H1 (cell line): ENCODE results near the gene GABPB1. TPM values are rescaled to one million over a fixed set of nuclear protein-coding genes. Genes with fewer than 3 reads are reported as not detected.

Source experiments
- CTCF ChIA-PET: fragments of 300-600 bp; sonication (Branson Sonifier 250); formaldehyde crosslinking; loops from one replicate; lab custom pipeline; 2021; ENCODE audit not compliant: partially characterized antibody; lab: Charles Lee
- POLR2A ChIA-PET: fragments of 300-600 bp; sonication (Branson Sonifier 250); formaldehyde crosslinking; loops from one replicate; lab custom pipeline; 2021; ENCODE audit warnings: inconsistent platforms; ENCODE audit not compliant: partially characterized antibody; lab: Charles Lee
- DNase-seq, 2 experiments: peaks; one replicate each; pipeline versions ENCODE4 v3.0.0 to v3.0.0-alpha.2; 2010 to 2022; ENCODE audit warnings: low spot score in 2 of 2, low read depth in 1 of 2, mixed read lengths in 1 of 2
- FAIRE-seq: peaks from 2 replicates; lab custom pipeline; 2011; peaks lifted over from hg19 to GRCh38; lab: Jason Lieb, UNC
- H2AFZ ChIP-seq: 2 replicates; pipeline ENCODE4 v1.8.1; 2012; ENCODE audit warnings: low read length, inconsistent platforms
- H2AK5ac ChIP-seq: 2 replicates; pipeline ENCODE4 v1.6.1; 2013; ENCODE audit warnings: low read depth, low read length
- H2BK120ac ChIP-seq: replicated peaks from 2 replicates; pipeline ENCODE3; 2013; ENCODE audit warnings: low read depth, low read length, inconsistent platforms
- H2BK12ac ChIP-seq: 2 replicates; pipeline ENCODE4 v1.6.1; 2013; ENCODE audit warnings: low read depth, low read length
- H2BK15ac ChIP-seq: 2 replicates; pipeline ENCODE4 v1.6.1; 2013; ENCODE audit warnings: low read length
- H2BK20ac ChIP-seq: 2 replicates; pipeline ENCODE4 v1.6.1; 2013; ENCODE audit warnings: low read length
- H2BK5ac ChIP-seq: 2 replicates; pipeline ENCODE4 v1.6.1; 2013; ENCODE audit warnings: low read depth, low read length
- H3K14ac ChIP-seq: 2 replicates; pipeline ENCODE4 v1.6.1; 2013; ENCODE audit warnings: inconsistent platforms; ENCODE audit not compliant: insufficient read length
- H3K18ac ChIP-seq: 2 replicates; pipeline ENCODE4 v1.6.1; 2013; ENCODE audit warnings: low read length; ENCODE audit errors: extremely low read depth
- H3K23ac ChIP-seq: 2 replicates; pipeline ENCODE4 v1.6.1; 2013; ENCODE audit warnings: inconsistent platforms; ENCODE audit not compliant: insufficient read length
- H3K23me2 ChIP-seq: 2 replicates; pipeline ENCODE4 v1.6.1; 2013; ENCODE audit warnings: low read depth, low read length
- H3K27ac ChIP-seq: 2 replicates; pipeline ENCODE4 v1.6.1; 2011; ENCODE audit warnings: low read depth, low read length, inconsistent platforms
- H3K27me3 ChIP-seq, 4 experiments: replicated peaks in 1 of 4; 1 replicate in 1 of 4; 2 replicates in 3 of 4; pipeline versions ENCODE4 v1.6.1 to v1.8.1; 2011 to 2013; ENCODE audit warnings: low read length in 3 of 4, mild to moderate bottlenecking in 3 of 4, inconsistent platforms in 2 of 4, mixed read lengths in 2 of 4, moderate library complexity in 1 of 4; ENCODE audit not compliant: control insufficient read depth in 3 of 4, insufficient read depth in 3 of 4; ENCODE audit errors: extremely low read depth in 1 of 4
- H3K36me3 ChIP-seq, 4 experiments: 2 replicates each; pipeline versions ENCODE4 v1.6.1 to v1.8.1; 2011 to 2013; ENCODE audit warnings: mild to moderate bottlenecking in 4 of 4, low read length in 3 of 4, moderate library complexity in 2 of 4, control low read depth in 1 of 4, inconsistent platforms in 1 of 4; ENCODE audit not compliant: insufficient read depth in 4 of 4, control insufficient read depth in 2 of 4
- H3K4ac ChIP-seq: replicated peaks from 2 replicates; pipeline ENCODE3; 2013; ENCODE audit warnings: low read length, low read depth, mixed read lengths, inconsistent platforms; ENCODE audit not compliant: insufficient read length
- H3K4me1 ChIP-seq, 4 experiments: replicated peaks in 1 of 4; 1 replicate in 1 of 4; 2 replicates in 3 of 4; pipeline versions ENCODE4 v1.6.1 to v1.8.1; 2011 to 2013; ENCODE audit warnings: low read length in 3 of 4, inconsistent platforms in 2 of 4, mixed read lengths in 1 of 4; ENCODE audit not compliant: insufficient read depth in 4 of 4, control insufficient read depth in 3 of 4
- H3K4me2 ChIP-seq, 2 experiments: 2 replicates each; pipeline versions ENCODE4 v1.6.1 to v1.8.1; 2011 to 2013; ENCODE audit warnings: low read depth in 2 of 2, low read length in 2 of 2, control low read depth in 1 of 2, inconsistent platforms in 1 of 2, mild to moderate bottlenecking in 1 of 2; ENCODE audit not compliant: insufficient read depth in 1 of 2
- H3K4me3 ChIP-seq, 4 experiments: fragments of 200-600, 300-600 bp in 1 of 4; sonication (generic), shearing (Covaris generic), sonication (Bioruptor Twin) in 1 of 4; 2 replicates each; pipeline versions ENCODE4 v1.5.1 to v1.8.1; 2011 to 2016; ENCODE audit warnings: low read length in 4 of 4, low read depth in 3 of 4, control low read depth in 2 of 4, inconsistent platforms in 2 of 4, mild to moderate bottlenecking in 2 of 4, mixed read lengths in 1 of 4, moderate library complexity in 1 of 4; ENCODE audit not compliant: insufficient read depth in 2 of 4; ENCODE audit errors: extremely low read depth in 1 of 4
- H3K56ac ChIP-seq: replicated peaks from 2 replicates; pipeline ENCODE3; 2013; ENCODE audit warnings: low read depth, mild to moderate bottlenecking, mixed read lengths, low read length, inconsistent platforms; ENCODE audit not compliant: insufficient read length
- H3K79me1 ChIP-seq: 2 replicates; pipeline ENCODE4 v1.6.1; 2013; ENCODE audit warnings: low read depth, low read length, control low read depth
- H3K79me2 ChIP-seq, 2 experiments: 2 replicates each; pipeline versions ENCODE4 v1.6.1 to v1.8.1; 2012 to 2013; ENCODE audit warnings: low read length in 2 of 2, mild to moderate bottlenecking in 2 of 2, inconsistent platforms in 1 of 2; ENCODE audit not compliant: insufficient read depth in 2 of 2, control insufficient read depth in 1 of 2
- H3K9ac ChIP-seq, 4 experiments: replicated peaks in 1 of 4; 1 replicate in 1 of 4; 2 replicates in 3 of 4; pipeline versions ENCODE4 v1.6.1 to v1.8.1; 2011 to 2013; ENCODE audit warnings: low read depth in 3 of 4, low read length in 3 of 4, control low read depth in 2 of 4, mild to moderate bottlenecking in 2 of 4, moderate library complexity in 2 of 4, inconsistent platforms in 1 of 4; ENCODE audit errors: extremely low read depth in 1 of 4
- H3K9me3 ChIP-seq, 2 experiments: 2 replicates each; pipeline versions ENCODE4 v1.6.1 to v1.8.1; 2012 to 2013; ENCODE audit warnings: mild to moderate bottlenecking in 2 of 2, moderate library complexity in 2 of 2, control low read depth in 1 of 2, inconsistent platforms in 1 of 2, low read depth in 1 of 2, low read length in 1 of 2, mixed read lengths in 1 of 2; ENCODE audit not compliant: insufficient read depth in 2 of 2
- H4K20me1 ChIP-seq, 2 experiments: replicated peaks in 1 of 2; 2 replicates each; pipeline versions ENCODE3 to v1.8.1; 2011 to 2013; ENCODE audit warnings: inconsistent platforms in 2 of 2, low read length in 2 of 2, mild to moderate bottlenecking in 1 of 2; ENCODE audit not compliant: insufficient read depth in 2 of 2, control insufficient read depth in 1 of 2
- H4K5ac ChIP-seq: 2 replicates; pipeline ENCODE4 v1.6.1; 2013; ENCODE audit warnings: low read length, low read depth, mixed read lengths, inconsistent platforms; ENCODE audit not compliant: insufficient read length
- H4K8ac ChIP-seq: 2 replicates; pipeline ENCODE4 v1.8.0; 2013; ENCODE audit warnings: mild to moderate bottlenecking, moderate library complexity, low read length, inconsistent platforms; ENCODE audit not compliant: insufficient read depth; ENCODE audit errors: extremely low read depth
- H4K91ac ChIP-seq: replicated peaks from 2 replicates; pipeline ENCODE3; 2013; ENCODE audit warnings: low read length, mixed read lengths, inconsistent platforms; ENCODE audit not compliant: insufficient read length
- CBX8 ChIP-seq: fragments of 300-800, 300-1000 bp; sonication (generic); IDR thresholded peaks from 2 replicates; pipeline ENCODE4 v1.7.1; 2016; ENCODE audit warnings: low read depth, low read length, borderline replicate concordance
- CHD2 ChIP-seq: IDR thresholded peaks from 2 replicates; pipeline ENCODE4 v1.6.1; 2012; ENCODE audit warnings: low read length, improper control_type of control experiment
- CTBP2 ChIP-seq: IDR thresholded peaks from 2 replicates; pipeline ENCODE4 v1.7.0; 2011; ENCODE audit warnings: borderline replicate concordance, mild to moderate bottlenecking, moderate library complexity, mixed read lengths, low read length; ENCODE audit not compliant: insufficient read depth, insufficient read length
- HDAC2 ChIP-seq, 2 experiments: fragments of 300-600 bp in 1 of 2; sonication (generic) in 1 of 2; IDR thresholded peaks; 2 replicates each; pipeline ENCODE4 v1.6.1; 2011 to 2012; ENCODE audit warnings: low read depth in 2 of 2, low read length in 2 of 2, mild to moderate bottlenecking in 2 of 2, moderate library complexity in 2 of 2, borderline replicate concordance in 1 of 2, inconsistent platforms in 1 of 2
- HDAC6 ChIP-seq: IDR thresholded peaks from one replicate; pipeline ENCODE4 v1.7.1; 2012; ENCODE audit warnings: low read depth, mild to moderate bottlenecking, inconsistent platforms, low read length, moderate library complexity
- NRF1 ChIP-seq: IDR thresholded peaks from 2 replicates; pipeline ENCODE4 v1.6.1; 2011; ENCODE audit warnings: mild to moderate bottlenecking, low read depth, low read length, improper control_type of control experiment
- POLR2AphosphoS5 ChIP-seq: IDR thresholded peaks from 2 replicates; pipeline ENCODE4 v1.6.1; 2011; ENCODE audit warnings: low read depth, low read length
- SP1 ChIP-seq: IDR thresholded peaks from 2 replicates; pipeline ENCODE4 v1.6.1; 2011; ENCODE audit warnings: low read depth, low read length
- TAF1 ChIP-seq: IDR thresholded peaks from 2 replicates; pipeline ENCODE4 v1.6.1; 2011; ENCODE audit warnings: mild to moderate bottlenecking, low read depth, low read length
- WGBS, 2 experiments: shearing (Covaris generic) in 1 of 2; methylation state at CpG; one replicate each; pipeline versions ENCODE4 v1.1.6 to v1.1.7; 2013 to 2015; ENCODE audit warnings: low lambda C conversion rate in 2 of 2, mixed read lengths in 2 of 2, inconsistent platforms in 1 of 2, low coverage in 1 of 2, missing lambda C conversion rate in 1 of 2; ENCODE audit not compliant: insufficient replicate concordance in 2 of 2, insufficient coverage in 1 of 2, insufficient read length in 1 of 2; ENCODE audit errors: extremely low coverage in 1 of 2, missing lambda C conversion rate in 1 of 2; 5-methylcytosine and 5-hydroxymethylcytosine counted together
- polyA plus RNA-seq, 7 experiments: library from polyadenylated mRNA; depleted of rRNA in 3 of 7; stranded (reverse) in 5 of 7; unstranded in 2 of 7; fragments of >200 nt in 5 of 7; fragments of 200-250 nt in 2 of 7; gene quantifications; 1 replicate in 5 of 7; 2 replicates in 1 of 7; 4 replicates in 1 of 7; pipeline versions ENCODE4 v1.2.1 to v1.2.3, GENCODE V29; 2011 to 2013; ENCODE audit warnings: missing spikeins in 2 of 7, mixed read lengths in 2 of 7
- total RNA-seq: library from RNA; stranded (reverse); fragmentation: NEBNext Ultra II Directional; extraction: Animal tissue kit (Norgen Biotek cat#: 25700); gene quantifications from 2 replicates; pipeline ENCODE4 v1.2.1, GENCODE V29; 2021
- TF ChIP-seq, protein P1 (sequence below), 3 experiments: IDR thresholded peaks; 1 replicate in 2 of 3; 2 replicates in 1 of 3; pipeline versions ENCODE4 v1.5.1 to v1.6.1; 2011; ENCODE audit warnings: low read length in 3 of 3, mild to moderate bottlenecking in 3 of 3, inconsistent platforms in 2 of 3, low read depth in 1 of 3, moderate library complexity in 1 of 3; ENCODE audit not compliant: insufficient read depth in 1 of 3; ENCODE audit errors: control extremely low read depth in 1 of 3

The GABPB1 gene
- total and polyA plus RNA-seq, 2 of the 8 experiments (the other 6 are each of a cell fraction or from before 2014, with no cell fraction given), result 24.5 to 32.3 TPM

DNA sequence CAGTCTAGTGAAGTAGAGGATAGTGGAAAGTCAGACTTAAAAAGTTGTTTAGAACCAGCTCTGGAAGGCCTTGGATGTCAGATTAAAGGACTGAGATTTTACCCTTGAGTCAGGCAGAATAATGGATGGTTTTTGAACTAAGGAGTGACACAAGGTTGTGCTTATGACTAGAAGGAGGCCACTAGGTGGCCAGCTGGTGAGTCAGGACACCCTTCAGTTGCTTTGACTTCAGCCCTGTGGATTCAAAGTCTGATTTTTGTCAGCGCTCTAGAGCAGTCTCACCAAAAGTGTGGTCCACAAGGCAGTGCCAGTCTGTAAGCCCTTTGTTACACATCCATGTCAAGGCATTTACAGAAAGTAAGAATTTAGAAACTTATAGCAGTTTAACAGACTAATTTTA is 3.8 kb upstream of the GABPB1 start:
- ChIA-PET CTCF (interaction anchor here (1.1 kb wide), 2 partner anchors 10 to 95 kb away, joined by 3 to 5 read pairs; no protein-coding TSS in a partner anchor), POLR2A (interaction anchor here (1.3 to 1.7 kb wide), 2 partner anchors 8 to 11 kb away, joined by 3 to 7 read pairs; no protein-coding TSS in a partner anchor)
- FAIRE-seq (no peak), DNase-seq (no peak)
- Histone ChIP-seq H2BK20ac (no peak overlapping the region), H4K5ac (no peak overlapping the region), H4K20me1 (peaks cover 4 to 5% of the 10 kb centered on the region in 2 experiments), H3K9me3 (no peaks in the 10 kb centered on the region), H3K14ac (no peak overlapping the region), H3K18ac (no peak overlapping the region), H2AFZ (no peak overlapping the region), H3K4me1 (peaks cover 0 to 3% (median under 1%) of the 10 kb centered on the region in 4 experiments; a peak in 3 of 7 replicates), H3K79me1 (no peaks in the 10 kb centered on the region; the same call in 1 of the 2 replicates), H2BK5ac (no peak overlapping the region), H3K23ac (no peak overlapping the region), H3K79me2 (peaks cover 7 to 39% of the 10 kb centered on the region in 2 experiments; a peak in 3 of 4 replicates), H3K4me2 (no peak overlapping the region), H3K4ac (no peak overlapping the region), H3K9ac (no peak overlapping the region), H2BK120ac (no peak overlapping the region), H2AK5ac (no peak overlapping the region), H4K8ac (no peak overlapping the region), H2BK12ac (no peak overlapping the region), H3K4me3 (no peak overlapping the region), H3K27ac (no peak overlapping the region), H3K27me3 (no peaks in the 10 kb centered on the region), H4K91ac (no peak overlapping the region), H3K23me2 (0 out of 2 replicates have a peak, but pooled peaks cover 2% of the 10 kb centered on the region), H2BK15ac (no peak overlapping the region), H3K56ac (no peak overlapping the region), H3K36me3 (peaks cover 4 to 47% (median 12%) of the 10 kb centered on the region in 4 experiments)
- WGBS, 2 experiments, result 100% methylated on average over 1 of the region's 1 CpG; no CpG with 5 or more reads in 1 of the 2 experiments
- TF ChIP-seq HDAC2 (IDR thresholded peaks at IDR 0.05; ENCODE audit: borderline replicate concordance in 1 of 2, low read depth in 2 of 2, low read length in 2 of 2) (no peak), POLR2AphosphoS5 (peak; percentile 54; the same call in 1 of the 2 replicates), CBX8 (no peak), NRF1 (no peak), HDAC6 (no peak), SP1 (no peak), CTBP2 (no peak), CHD2 (no peak), TAF1 (no peak)
- TF ChIP-seq, protein P1, sequence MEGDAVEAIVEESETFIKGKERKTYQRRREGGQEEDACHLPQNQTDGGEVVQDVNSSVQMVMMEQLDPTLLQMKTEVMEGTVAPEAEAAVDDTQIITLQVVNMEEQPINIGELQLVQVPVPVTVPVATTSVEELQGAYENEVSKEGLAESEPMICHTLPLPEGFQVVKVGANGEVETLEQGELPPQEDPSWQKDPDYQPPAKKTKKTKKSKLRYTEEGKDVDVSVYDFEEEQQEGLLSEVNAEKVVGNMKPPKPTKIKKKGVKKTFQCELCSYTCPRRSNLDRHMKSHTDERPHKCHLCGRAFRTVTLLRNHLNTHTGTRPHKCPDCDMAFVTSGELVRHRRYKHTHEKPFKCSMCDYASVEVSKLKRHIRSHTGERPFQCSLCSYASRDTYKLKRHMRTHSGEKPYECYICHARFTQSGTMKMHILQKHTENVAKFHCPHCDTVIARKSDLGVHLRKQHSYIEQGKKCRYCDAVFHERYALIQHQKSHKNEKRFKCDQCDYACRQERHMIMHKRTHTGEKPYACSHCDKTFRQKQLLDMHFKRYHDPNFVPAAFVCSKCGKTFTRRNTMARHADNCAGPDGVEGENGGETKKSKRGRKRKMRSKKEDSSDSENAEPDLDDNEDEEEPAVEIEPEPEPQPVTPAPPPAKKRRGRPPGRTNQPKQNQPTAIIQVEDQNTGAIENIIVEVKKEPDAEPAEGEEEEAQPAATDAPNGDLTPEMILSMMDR (IDR thresholded peaks at IDR 0.05; ENCODE audit: control extremely low read depth in 1 of 3, insufficient read depth in 1 of 3, low read depth in 1 of 3, low read length in 3 of 3), result peak; percentile 38 to 64 (median 47)
